Right hindlimb (tissue), 1 donor: ENCODE data around the gene EXOC6B.
"Not testable (repeated sequence)": the region's sequence is repeated elsewhere in the genome, so short reads cannot be mapped to it uniquely, and the experiment has no call there.

ENCODE experiments used
- DNase-seq: peaks from one replicate; pipeline ENCODE4 v3.0.0-alpha.2; 2018

EXOC6B gene

GRCh38 chr2:72676341-72677025 lies 149.3 kb downstream of the EXOC6B start:
- DNase-seq: no peak

- no peak for DNase-seq
Measured at GRCh38 chr2:72674982-72675915, 150.6 kb downstream of the EXOC6B start.

- DNase-seq: no peak
Measured at GRCh38 chr2:72673279-72673678, 152.6 kb downstream of the EXOC6B start.

GRCh38 chr2:72669121-72669520 lies 156.7 kb downstream of the EXOC6B start:
- DNase-seq: no peak

GRCh38 chr2:72668647-72669046 lies 157.2 kb downstream of the EXOC6B start:
- no peak for DNase-seq

- no peak for DNase-seq
Measured at GRCh38 chr2:72665448-72665847, 160.4 kb downstream of the EXOC6B start.

- no peak for DNase-seq
Measured at GRCh38 chr2:72661985-72662384, 163.8 kb downstream of the EXOC6B start.

- DNase-seq: no peak
Measured at GRCh38 chr2:72649810-72650209, 176.0 kb downstream of the EXOC6B start.

- DNase-seq: not testable (repeated sequence)
Measured at GRCh38 chr2:72641221-72641620, 184.6 kb downstream of the EXOC6B start.

GRCh38 chr2:72638600-72639211 lies 187.1 kb downstream of the EXOC6B start:
- DNase-seq: no peak

GRCh38 chr2:72636210-72636609 lies 189.6 kb downstream of the EXOC6B start:
- DNase-seq: no peak

- no peak for DNase-seq
Measured at GRCh38 chr2:72630767-72631166, 195.1 kb downstream of the EXOC6B start.

GRCh38 chr2:72629062-72629461 lies 196.8 kb downstream of the EXOC6B start:
- no peak for DNase-seq

GRCh38 chr2:72627083-72627482 lies 198.8 kb downstream of the EXOC6B start:
- no peak for DNase-seq

- DNase-seq: peak; percentile 34
Measured at GRCh38 chr2:72625366-72625765, 200.5 kb downstream of the EXOC6B start.

- no peak for DNase-seq
Measured at GRCh38 chr2:72623481-72623880, 202.4 kb downstream of the EXOC6B start.

GRCh38 chr2:72619626-72620025 lies 206.2 kb downstream of the EXOC6B start:
- DNase-seq: no peak

- no peak for DNase-seq
Measured at GRCh38 chr2:72613931-72614330, 211.9 kb downstream of the EXOC6B start.

GRCh38 chr2:72612614-72613160 lies 213.1 kb downstream of the EXOC6B start:
- DNase-seq: no peak

GRCh38 chr2:72607189-72607588 lies 218.6 kb downstream of the EXOC6B start:
- no peak for DNase-seq

- DNase-seq: no peak
Measured at GRCh38 chr2:72605836-72606442, 219.9 kb downstream of the EXOC6B start.

- DNase-seq: no peak
Measured at GRCh38 chr2:72604468-72604867, 221.4 kb downstream of the EXOC6B start.

GRCh38 chr2:72603481-72603880 lies 222.4 kb downstream of the EXOC6B start:
- DNase-seq: no peak
